ACC112 (cell line): ENCODE data around the gene DBF4B.
"Not testable (repeated sequence)": the region's sequence is repeated elsewhere in the genome, so short reads cannot be mapped to it uniquely, and the experiment has no call there.

Experiments used
- H2AFZ ChIP-seq: fragments of 200-600 bp; sonication (generic); one replicate; pipeline ENCODE4 v1.6.0; 2017; ENCODE audit warnings: antibody characterized with exemption, low read length; ENCODE audit not compliant: unreplicated experiment
- H3K27ac ChIP-seq: fragments of 200-600 bp; sonication (generic); 2 replicates; pipeline ENCODE4 v1.5.1; 2014; ENCODE audit warnings: low read depth, mild to moderate bottlenecking, antibody characterized with exemption, low read length, moderate library complexity
- H3K27me3 ChIP-seq: fragments of 200-600 bp; sonication (generic); 2 replicates; pipeline ENCODE4 v1.6.1; 2014; ENCODE audit warnings: mild to moderate bottlenecking, antibody characterized with exemption, low read length, moderate library complexity, mixed read lengths; ENCODE audit not compliant: insufficient read depth
- H3K36me3 ChIP-seq: fragments of 200-600 bp; sonication (generic); 2 replicates; pipeline ENCODE4 v1.6.1; 2016; ENCODE audit warnings: mild to moderate bottlenecking, antibody characterized with exemption, low read length, moderate library complexity, mixed read lengths; ENCODE audit not compliant: insufficient read depth
- H3K4me1 ChIP-seq: fragments of 200-600 bp; sonication (generic); one replicate; pipeline ENCODE4 v1.6.1; 2016; ENCODE audit warnings: low read length, mixed read lengths; ENCODE audit not compliant: insufficient read depth, unreplicated experiment, control insufficient read depth
- H3K4me3 ChIP-seq: fragments of 200-600 bp; sonication (generic); 2 replicates; pipeline ENCODE4 v1.5.1; 2014; ENCODE audit warnings: mild to moderate bottlenecking, low read depth, low read length
- H3K79me2 ChIP-seq: fragments of 200-600 bp; sonication (generic); one replicate; pipeline ENCODE4 v1.6.0; 2016; ENCODE audit warnings: low read length; ENCODE audit not compliant: control insufficient read depth, unreplicated experiment, insufficient read depth

The DBF4B gene

DNA sequence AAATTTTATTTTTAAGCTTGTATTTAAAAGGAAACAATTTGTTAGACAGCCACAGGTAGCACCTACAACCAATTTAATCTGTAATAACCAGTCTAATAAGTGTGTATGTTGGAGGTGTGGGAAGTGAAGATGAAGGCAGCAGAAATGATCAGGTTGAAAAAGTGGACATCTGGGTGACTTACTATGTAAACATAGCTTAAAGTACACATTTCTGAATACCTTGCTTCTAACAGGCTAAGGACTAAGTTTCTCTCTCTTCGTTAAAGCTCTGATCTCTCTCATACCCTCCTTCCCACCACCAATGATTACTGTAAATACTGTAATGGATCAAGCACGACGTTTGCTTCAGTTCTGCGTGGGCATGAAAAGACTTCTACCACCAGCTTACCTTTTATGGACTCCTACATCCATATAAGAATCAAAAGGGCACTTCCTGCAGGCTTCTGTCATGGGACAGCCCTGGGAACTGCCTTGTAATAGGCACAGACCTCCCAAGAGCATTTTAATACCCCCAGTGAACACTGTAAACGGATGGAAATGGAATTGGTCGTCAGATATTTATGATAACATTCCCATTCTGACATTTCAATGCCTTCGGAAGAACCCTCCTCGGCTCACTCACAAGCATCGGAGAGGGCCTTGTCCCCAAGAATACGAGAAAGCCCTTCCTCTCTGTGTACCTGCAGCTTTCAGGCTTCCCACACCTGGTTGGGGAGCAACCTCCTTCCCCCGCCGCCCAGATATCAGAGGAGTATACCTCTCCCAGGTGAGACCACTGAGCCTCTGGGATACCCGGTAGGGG is 19.6 kb upstream of the DBF4B start:
- H3K27me3 ChIP-seq = no peaks in the 10 kb centered on the region
- peaks cover 41% of the 10 kb centered on the region for H3K79me2 ChIP-seq
- H3K36me3 ChIP-seq = no peaks in the 10 kb centered on the region
- no peaks in the 10 kb centered on the region for H3K4me1 ChIP-seq
- H2AFZ ChIP-seq = peak overlapping the region; percentile 78
- peak overlapping the region; percentile 97 for H3K4me3 ChIP-seq
- H3K27ac ChIP-seq = peak overlapping the region; percentile 6; the same call in 1 of the 2 replicates

GRCh38 chr17:44689477-44690217 is 18.8 kb upstream of the DBF4B start, which contains the start of gene CCDC43:
Gene CCDC43, minus strand, starts transcription at chr17:44689776. Its CDS starts 23 bp downstream, at chr17:44689753.
- peak within 1 kb of the TSS; percentile 97 for H3K4me3 ChIP-seq
- H3K36me3 ChIP-seq = no peaks in the 10 kb centered on the region
- peaks cover 41% of the 10 kb centered on the region for H3K79me2 ChIP-seq
- no peaks in the 10 kb centered on the region for H3K27me3 ChIP-seq
- peak within 1 kb of the TSS; percentile 81 for H3K27ac ChIP-seq
- no peaks in the 10 kb centered on the region for H3K4me1 ChIP-seq
- H2AFZ ChIP-seq = peak within 1 kb of the TSS; percentile 78

DNA sequence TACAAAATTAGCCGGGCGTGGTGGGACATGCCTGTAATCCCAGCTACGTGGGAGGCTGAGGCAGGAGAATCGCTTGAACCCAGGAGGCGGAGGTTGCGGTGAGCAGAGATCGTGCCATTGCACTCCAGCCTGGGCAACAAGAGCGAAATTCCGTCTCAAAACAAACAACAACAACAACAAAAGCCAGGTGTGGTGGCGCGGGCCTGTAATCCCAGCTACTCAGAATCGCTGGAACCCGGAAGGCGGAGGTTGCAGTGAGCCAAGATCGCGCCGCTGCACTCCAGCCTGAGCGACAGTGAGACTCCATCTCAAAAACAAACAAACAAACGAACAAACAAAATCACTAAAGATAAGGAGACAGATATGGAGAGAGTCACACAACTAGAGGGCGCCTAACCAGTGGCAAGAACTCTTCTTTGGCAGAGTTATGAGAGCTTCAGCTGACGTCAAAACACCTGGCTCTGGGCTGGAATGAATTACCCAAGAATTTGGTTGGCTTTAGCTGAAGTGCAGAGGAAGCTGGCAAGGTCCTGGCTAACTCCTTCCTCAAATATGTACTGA is 17.6 kb upstream of the DBF4B start:
- H2AFZ ChIP-seq = peak overlapping the region; percentile 78
- peak overlapping the region; percentile 81; the same call in 1 of the 2 replicates for H3K27ac ChIP-seq
- not testable (repeated sequence) for H3K4me1 ChIP-seq, H3K36me3 ChIP-seq, H3K27me3 ChIP-seq
- H3K79me2 ChIP-seq = peaks cover 36% of the 10 kb centered on the region
- H3K4me3 ChIP-seq = peak overlapping the region; percentile 97

GRCh38 chr17:44693609-44694008 is 14.9 kb upstream of the DBF4B start:
- no peaks in the 10 kb centered on the region for H3K36me3 ChIP-seq
- H2AFZ ChIP-seq = no peak overlapping the region
- no peak overlapping the region for H3K27ac ChIP-seq
- H3K4me3 ChIP-seq = no peak overlapping the region
- H3K27me3 ChIP-seq = no peaks in the 10 kb centered on the region
- H3K4me1 ChIP-seq = no peaks in the 10 kb centered on the region
- H3K79me2 ChIP-seq = peaks cover 16% of the 10 kb centered on the region

DNA sequence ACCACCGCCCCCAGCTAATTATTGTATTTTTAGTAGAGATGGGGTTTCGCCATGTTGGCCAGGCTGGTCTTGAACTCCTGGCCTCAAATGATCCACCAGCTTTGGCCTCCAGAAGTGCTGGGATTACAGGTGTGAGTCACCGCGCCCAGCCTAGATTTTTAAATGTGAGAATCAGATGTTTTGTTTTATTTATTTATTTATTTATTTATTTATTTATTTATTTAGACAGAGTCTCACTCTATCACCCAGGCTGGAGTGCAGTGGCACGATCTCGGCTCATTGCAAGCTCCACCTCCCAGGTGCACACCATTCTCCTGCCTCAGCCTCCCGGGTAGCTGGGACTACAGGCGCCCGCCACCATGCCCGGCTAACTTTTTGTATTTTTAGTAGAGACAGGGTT is 8.2 kb upstream of the DBF4B start:
- not testable (repeated sequence) for H2AFZ ChIP-seq, H3K27me3 ChIP-seq, H3K4me1 ChIP-seq, H3K36me3 ChIP-seq, H3K79me2 ChIP-seq, H3K27ac ChIP-seq, H3K4me3 ChIP-seq

DNA sequence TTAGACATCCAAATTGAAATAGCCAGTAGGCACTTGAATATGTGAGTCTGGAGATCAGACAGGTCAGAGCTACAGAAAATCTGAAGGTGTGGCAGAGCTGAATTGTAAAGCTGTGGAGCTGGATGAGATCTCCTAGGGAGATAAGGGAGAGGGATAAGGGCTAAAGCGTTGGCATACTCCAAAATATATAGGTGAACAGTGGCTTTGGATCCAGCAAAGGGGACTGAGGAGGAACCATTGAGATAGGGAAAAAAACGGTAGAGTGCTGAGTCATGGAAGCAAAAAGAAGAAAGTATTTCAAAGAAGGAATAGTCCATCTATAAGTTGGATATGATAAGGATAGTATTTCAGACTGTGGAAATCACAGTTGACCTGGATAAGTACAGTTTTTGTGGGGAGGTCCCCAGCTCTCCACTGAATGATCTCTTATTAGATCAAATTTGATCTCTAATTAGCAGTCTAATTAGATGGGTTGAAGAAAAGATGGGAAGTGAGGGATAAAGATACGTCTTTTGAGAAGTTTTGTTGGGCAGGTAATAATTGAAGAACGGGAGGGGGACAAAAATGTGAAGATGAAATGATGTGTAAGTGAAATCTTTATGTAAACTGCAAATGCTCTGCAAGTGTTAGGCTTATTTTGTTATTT is 587 bp upstream of the DBF4B start:
- Histone ChIP-seq H3K27me3 (no peaks in the 10 kb centered on the region), H3K79me2 (peaks cover 24% of the 10 kb centered on the region), H3K4me3 (peak overlapping the region; percentile 98), H3K4me1 (peaks cover 9% of the 10 kb centered on the region), H3K27ac (peak overlapping the region; percentile 81), H2AFZ (peak overlapping the region; percentile 96), H3K36me3 (no peaks in the 10 kb centered on the region)

DNA sequence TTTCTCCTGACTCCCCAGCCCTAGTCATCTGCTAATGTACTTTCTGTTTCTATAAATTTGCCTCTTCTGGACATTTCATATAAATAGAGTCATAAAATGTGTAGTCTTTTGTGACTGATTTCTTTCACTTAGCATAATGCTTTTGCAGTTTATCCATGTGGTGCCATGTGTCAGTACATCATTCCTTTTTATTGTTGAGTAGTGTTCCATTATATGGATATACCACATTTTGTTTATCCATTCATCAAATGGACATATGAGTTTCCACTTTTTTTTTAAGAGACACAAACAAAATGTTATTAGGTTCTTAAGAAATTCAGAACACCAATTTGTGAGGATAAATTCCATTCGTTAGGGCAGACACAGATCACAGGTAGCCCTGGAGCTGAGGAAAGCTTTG is 11.0 kb downstream of the DBF4B start:
- peaks cover 7% of the 10 kb centered on the region; the same call in 1 of the 2 replicates for H3K36me3 ChIP-seq
- H3K27ac ChIP-seq = no peak overlapping the region
- no peaks in the 10 kb centered on the region for H3K4me1 ChIP-seq
- H3K79me2 ChIP-seq = peaks cover 5% of the 10 kb centered on the region
- no peak overlapping the region for H2AFZ ChIP-seq
- H3K4me3 ChIP-seq = no peak overlapping the region
- no peaks in the 10 kb centered on the region for H3K27me3 ChIP-seq

- Histone ChIP-seq H3K4me1 (no peaks in the 10 kb centered on the region), H3K4me3 (no peak overlapping the region), H3K36me3 (peaks cover 7% of the 10 kb centered on the region; the same call in 1 of the 2 replicates), H2AFZ (no peak overlapping the region), H3K27me3 (no peaks in the 10 kb centered on the region), H3K27ac (no peak overlapping the region), H3K79me2 (peaks cover 5% of the 10 kb centered on the region)
Measured at GRCh38 chr17:44722254-44722653, 13.8 kb downstream of the DBF4B start.

- H3K27me3 ChIP-seq, H3K36me3 ChIP-seq, H3K4me1 ChIP-seq, H2AFZ ChIP-seq, H3K27ac ChIP-seq, H3K79me2 ChIP-seq, H3K4me3 ChIP-seq: not testable (repeated sequence)
Measured at GRCh38 chr17:44726121-44726520, 17.7 kb downstream of the DBF4B start.

DNA sequence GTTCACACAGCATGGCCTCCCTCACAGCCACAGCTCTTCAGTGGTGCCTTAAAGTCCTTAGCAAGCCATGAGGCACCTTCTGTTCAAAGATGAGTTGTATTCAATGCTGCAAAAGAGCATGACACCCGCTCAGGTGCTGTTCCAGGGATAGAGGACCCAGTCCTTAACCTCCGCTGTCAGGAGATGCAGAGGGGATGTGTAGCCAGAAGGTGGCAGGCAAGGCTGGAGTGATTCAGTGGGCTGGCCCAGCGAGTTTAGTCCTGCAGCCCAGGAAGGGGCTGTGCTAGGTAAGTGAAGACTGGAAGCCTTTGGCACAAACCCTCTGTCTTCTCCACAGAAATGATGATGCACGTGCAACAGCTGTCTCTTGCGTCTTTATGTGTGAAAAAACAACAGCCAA is 25.3 kb downstream of the DBF4B start:
- H3K27me3 ChIP-seq = no peaks in the 10 kb centered on the region
- H3K36me3 ChIP-seq = no peaks in the 10 kb centered on the region
- H2AFZ ChIP-seq = no peak overlapping the region
- H3K27ac ChIP-seq = no peak overlapping the region
- H3K4me1 ChIP-seq = no peaks in the 10 kb centered on the region
- H3K4me3 ChIP-seq = no peak overlapping the region
- H3K79me2 ChIP-seq = no peaks in the 10 kb centered on the region
